CD4-positive, alpha-beta T cell (primary cell): ENCODE measurements around the gene RORC. TPM values are rescaled to one million over a fixed set of nuclear protein-coding genes. Genes with fewer than 3 reads are reported as not detected.

ENCODE experiments used
- ATAC-seq: fragments of 200-7000 bp; cut with Tn5 transposase; one replicate; pipeline ENCODE4 v1.10.0; 2022; ENCODE audit warnings: mild to moderate bottlenecking; ENCODE audit not compliant: poor library complexity
- CTCF ChIA-PET: fragments of 350-600 bp; sonication (Branson Sonifier 250); formaldehyde crosslinking; loops from one replicate; lab custom pipeline; 2021; ENCODE audit warnings: antibody characterized with exemption, inconsistent platforms; lab: Charles Lee
- POLR2A ChIA-PET: fragments of 350-600 bp; sonication (Branson Sonifier 250); formaldehyde crosslinking; loops from one replicate; lab custom pipeline; 2021; ENCODE audit warnings: antibody characterized with exemption, inconsistent platforms; lab: Charles Lee
- DNase-seq, 14 experiments: peaks; one replicate each; pipeline ENCODE4 v3.0.0-alpha.2; 2013 to 2020; ENCODE audit warnings: mixed read lengths in 2 of 14
- H3K27ac ChIP-seq, 2 donors: one replicate each; pipeline versions ENCODE4 v1.5.1 to v1.7.0; 2013; ENCODE audit warnings: low read length in 2 of 2, low read depth in 1 of 2, mild to moderate bottlenecking in 1 of 2
- H3K27me3 ChIP-seq, 2 experiments: 1 replicate in 1 of 2; 2 replicates in 1 of 2; pipeline versions ENCODE4 v1.6.1 to v1.7.0; 2013; ENCODE audit warnings: low read length in 2 of 2, control low read depth in 1 of 2, mild to moderate bottlenecking in 1 of 2, moderate library complexity in 1 of 2; ENCODE audit not compliant: insufficient read depth in 2 of 2, control insufficient read depth in 1 of 2
- H3K36me3 ChIP-seq: one replicate; pipeline ENCODE4 v1.6.1; 2013; ENCODE audit warnings: low read length, control low read depth; ENCODE audit not compliant: insufficient read depth
- H3K4me1 ChIP-seq: one replicate; pipeline ENCODE4 v1.6.1; 2013; ENCODE audit warnings: low read length, control low read depth; ENCODE audit not compliant: insufficient read depth
- H3K4me3 ChIP-seq: one replicate; pipeline ENCODE4 v1.5.1; 2013; ENCODE audit warnings: mild to moderate bottlenecking, low read length, moderate library complexity
- H3K9me3 ChIP-seq, 2 experiments: 1 replicate in 1 of 2; 2 replicates in 1 of 2; pipeline versions ENCODE4 v1.6.1 to v1.7.0; 2013; ENCODE audit warnings: low read length in 2 of 2, mild to moderate bottlenecking in 2 of 2, control low read depth in 1 of 2, moderate library complexity in 1 of 2; ENCODE audit not compliant: control insufficient read depth in 1 of 2, insufficient read depth in 1 of 2
- H3K27ac Mint-ChIP-seq: one replicate; pipeline ENCODE4 v1.8.0; 2020; ENCODE audit warnings: mixed read lengths
- H3K27me3 Mint-ChIP-seq: one replicate; pipeline ENCODE4 v1.8.0; 2021; ENCODE audit warnings: mixed read lengths
- H3K36me3 Mint-ChIP-seq: one replicate; pipeline ENCODE4 v1.8.0; 2021; ENCODE audit warnings: low read depth, mixed read lengths
- H3K4me1 Mint-ChIP-seq: one replicate; pipeline ENCODE4 v1.8.0; 2021; ENCODE audit warnings: low read depth, mixed read lengths
- H3K4me3 Mint-ChIP-seq: one replicate; pipeline ENCODE4 v1.8.0; 2020; ENCODE audit warnings: mild to moderate bottlenecking, mixed read lengths
- H3K9me3 Mint-ChIP-seq: one replicate; pipeline ENCODE4 v1.8.0; 2020; ENCODE audit warnings: mixed read lengths
- CTCF ChIP-seq: fragments of 200-600 bp; IDR thresholded peaks from one replicate; pipeline ENCODE4 v1.8.0; 2022; ENCODE audit warnings: antibody characterized with exemption, mild to moderate bottlenecking
- intact Hi-C, 2 experiments: fragments of 100-400 bp; cut with DNase I in 1 of 2; cut with micrococcal nuclease in 1 of 2; formaldehyde crosslinking; loops; one replicate each; pipeline versions ENCODE4 v1.15.1 to v1.9.0; 2023 to 2025; cut with DNase I, micrococcal nuclease
- total RNA-seq, 174 experiments: library from RNA in 2 of 174; stranded (reverse) in 2 of 174; gene quantifications; one replicate each; pipeline ENCODE4 v1.2.3 and lab custom pipeline; 2021 to 2026

RORC gene
- total RNA-seq, 2 experiments from 2014 or later, result 3.6 to 3.7 TPM

GRCh38 chr1:151816548-151817352 lies 14.9 kb downstream of the RORC start:
- Mint-ChIP-seq H3K4me1 (peaks cover 77% of the 10 kb centered on the region), H3K9me3 (no peaks in the 10 kb centered on the region), H3K27me3 (no peaks in the 10 kb centered on the region), H3K4me3 (no peak overlapping the region), H3K27ac (peak overlapping the region; percentile 81), H3K36me3 (no peaks in the 10 kb centered on the region)
- ChIA-PET CTCF (no interaction called here), POLR2A (interaction anchor here (0.6 to 4.0 kb wide), 7 partner anchors 9 to 53 kb away, joined by 3 to 23 read pairs (median 4); partner anchors contain the start of gene TDRKH)
- TF ChIP-seq CTCF, result no peak
- H3K27me3 ChIP-seq, result no peaks in the 10 kb centered on the region
- H3K36me3 ChIP-seq, result peaks cover 6% of the 10 kb centered on the region
- intact Hi-C loops, result no loop called here
- H3K4me3 ChIP-seq, result no peak overlapping the region
- ATAC-seq (no peak), DNase-seq (no peak)
- no peaks in the 10 kb centered on the region for H3K9me3 ChIP-seq
- H3K27ac ChIP-seq, result no peak overlapping the region
- peaks cover 94% of the 10 kb centered on the region for H3K4me1 ChIP-seq

GRCh38 chr1:151815716-151816327 lies 15.8 kb downstream of the RORC start:
- Mint-ChIP-seq H3K27me3 (no peaks in the 10 kb centered on the region), H3K4me3 (peak overlapping the region; percentile 34), H3K9me3 (no peaks in the 10 kb centered on the region), H3K27ac (peak overlapping the region; percentile 81), H3K36me3 (no peaks in the 10 kb centered on the region), H3K4me1 (peaks cover 68% of the 10 kb centered on the region)
- H3K4me3 ChIP-seq, result no peak overlapping the region
- no peak for TF ChIP-seq CTCF
- H3K4me1 ChIP-seq, result peaks cover 87% of the 10 kb centered on the region
- peak; percentile 86 for ATAC-seq
- ChIA-PET CTCF (interaction anchor here (1.0 kb wide), 1 partner anchor 17 kb away, joined by 3 read pairs; no protein-coding TSS in a partner anchor), POLR2A (interaction anchor here (0.6 to 4.0 kb wide), 8 partner anchors 9 to 52 kb away, joined by 3 to 23 read pairs (median 4); partner anchors contain the start of gene TDRKH)
- peaks cover 6% of the 10 kb centered on the region for H3K36me3 ChIP-seq
- DNase-seq, result peak in 11 of 14 experiments; percentile 25 to 87 (median 49)
- intact Hi-C loops, result no loop called here
- H3K27me3 ChIP-seq, result no peaks in the 10 kb centered on the region
- H3K9me3 ChIP-seq, result no peaks in the 10 kb centered on the region
- peak overlapping the region in 1 of 2 donors; percentile 23 for H3K27ac ChIP-seq

GRCh38 chr1:151814971-151815545 lies 16.5 kb downstream of the RORC start:
- no peak for TF ChIP-seq CTCF
- H3K4me1 ChIP-seq, result peaks cover 80% of the 10 kb centered on the region
- no peaks in the 10 kb centered on the region for H3K9me3 ChIP-seq
- POLR2A ChIA-PET, result interaction anchor here (0.6 to 4.0 kb wide), 5 partner anchors 11 to 60 kb away, joined by 3 to 23 read pairs (median 8); partner anchors contain the start of gene TDRKH
- H3K4me3 Mint-ChIP-seq, result peak overlapping the region; percentile 46
- CTCF ChIA-PET, result interaction anchor here (1.0 kb wide), 1 partner anchor 16 kb away, joined by 3 read pairs; no protein-coding TSS in a partner anchor
- no peaks in the 10 kb centered on the region for H3K36me3 Mint-ChIP-seq
- no peak for ATAC-seq
- intact Hi-C loops, result no loop called here
- peaks cover 60% of the 10 kb centered on the region for H3K4me1 Mint-ChIP-seq
- no peak overlapping the region for H3K4me3 ChIP-seq
- H3K27me3 ChIP-seq, result no peaks in the 10 kb centered on the region
- no peak for DNase-seq
- H3K27me3 Mint-ChIP-seq, result no peaks in the 10 kb centered on the region
- H3K36me3 ChIP-seq, result peaks cover 9% of the 10 kb centered on the region
- peak overlapping the region; percentile 81 for H3K27ac Mint-ChIP-seq
- H3K9me3 Mint-ChIP-seq, result no peaks in the 10 kb centered on the region
- H3K27ac ChIP-seq, result peak overlapping the region in 1 of 2 donors; percentile 23
